K562 (cell line): ENCODE results near the gene NAA10. TPM values are rescaled to one million over a fixed set of nuclear protein-coding genes. Genes with fewer than 3 reads are reported as not detected.

Source experiments
- ATAC-seq: fragments of 200-7000 bp; cut with Tn5 transposase; 3 replicates; pipeline ENCODE4 v1.9.1; 2020; ENCODE audit warnings: moderate library complexity
- BruUV-seq: library from RNA; stranded (reverse); fragments of 400-500 nt; replicated peaks from 2 replicates; lab custom pipeline; 2021; lab: Mats Ljungman, UMichigan
- CTCF ChIA-PET: fragments of 300-600 bp; formaldehyde crosslinking; extraction: SDS; loops from one replicate; lab custom pipeline; 2021; ENCODE audit warnings: low intra/inter-chr PET ratio; lab: Yijun Ruan, JAX
- POLR2A ChIA-PET: fragments of 300-600, 350-650 bp; sonication (Branson Sonifier 250); formaldehyde crosslinking; extraction: SDS; loops from one replicate; lab custom pipeline; 2021; ENCODE audit warnings: antibody characterized with exemption, inconsistent platforms; lab: Yijun Ruan, JAX
- DNase-seq, 4 experiments: peaks; one replicate each; pipeline versions ENCODE4 v3.0.0 to v3.0.0-alpha.2; 2011 to 2018; ENCODE audit warnings: low spot score in 3 of 4, mixed read lengths in 3 of 4; ENCODE audit errors: extremely low read depth in 1 of 4
- FAIRE-seq: peaks from 2 replicates; lab custom pipeline; 2011; peaks lifted over from hg19 to GRCh38; lab: Jason Lieb, UNC
- H2AFZ ChIP-seq: 2 replicates; pipeline ENCODE4 v1.6.0; 2011; ENCODE audit warnings: low read depth, low read length, control low read depth, inconsistent platforms
- H3K27ac ChIP-seq: fragments of 200-600 bp; 3 replicates; pipeline ENCODE4 v1.8.0; 2011; ENCODE audit warnings: low read depth, mild to moderate bottlenecking, control low read depth, inconsistent platforms, low read length, moderate library complexity, mixed read lengths; ENCODE audit errors: extremely low read depth
- H3K27me3 ChIP-seq, 2 experiments: fragments of 300-600 bp in 1 of 2; 2 replicates in 1 of 2; 3 replicates in 1 of 2; pipeline versions ENCODE4 v1.6.0 to v1.8.0; 2011; ENCODE audit warnings: inconsistent platforms in 2 of 2, low read length in 2 of 2, mild to moderate bottlenecking in 1 of 2, mixed read lengths in 1 of 2, moderate library complexity in 1 of 2; ENCODE audit not compliant: control insufficient read depth in 2 of 2, insufficient read depth in 2 of 2
- H3K36me3 ChIP-seq: fragments of 300-600 bp; 3 replicates; pipeline ENCODE4 v1.8.0; 2011; ENCODE audit warnings: mild to moderate bottlenecking, low read length, inconsistent platforms; ENCODE audit not compliant: control insufficient read depth, insufficient read depth
- H3K4me1 ChIP-seq, 2 experiments: fragments of 200-600 bp in 1 of 2; replicated peaks in 1 of 2; 2 replicates in 1 of 2; 3 replicates in 1 of 2; pipeline versions ENCODE4 v1.5.1 to v1.8.0; 2011; ENCODE audit warnings: inconsistent platforms in 2 of 2, low read length in 2 of 2, mild to moderate bottlenecking in 1 of 2, mixed read lengths in 1 of 2, moderate library complexity in 1 of 2; ENCODE audit not compliant: control insufficient read depth in 2 of 2, insufficient read depth in 2 of 2
- H3K4me2 ChIP-seq: 2 replicates; pipeline ENCODE4 v1.6.1; 2011; ENCODE audit warnings: low read length, control low read depth, inconsistent platforms, mixed read lengths; ENCODE audit not compliant: insufficient read depth
- H3K4me3 ChIP-seq: fragments of 200-600 bp; sonication (generic), shearing (Covaris generic); 2 replicates; pipeline ENCODE4 v1.5.1; 2016; ENCODE audit warnings: control low read depth, inconsistent platforms
- H3K79me2 ChIP-seq: fragments of 200-600 bp; 3 replicates; pipeline ENCODE4 v1.8.0; 2011; ENCODE audit warnings: low read length, inconsistent platforms; ENCODE audit not compliant: control insufficient read depth, insufficient read depth
- H3K9ac ChIP-seq, 2 experiments: 2 replicates each; pipeline versions ENCODE4 v1.6.0 to v1.6.1; 2011; ENCODE audit warnings: low read depth in 2 of 2, low read length in 2 of 2, control low read depth in 1 of 2, inconsistent platforms in 1 of 2, mild to moderate bottlenecking in 1 of 2, mixed read lengths in 1 of 2; ENCODE audit not compliant: insufficient read depth in 1 of 2
- H3K9me1 ChIP-seq: one replicate; pipeline ENCODE4 v1.6.0; 2011; ENCODE audit warnings: inconsistent platforms, mild to moderate bottlenecking, low read length, moderate library complexity; ENCODE audit not compliant: control insufficient read depth, insufficient read depth
- H3K9me3 ChIP-seq: replicated peaks from 2 replicates; pipeline ENCODE4 v1.5.1; 2011; ENCODE audit warnings: low read depth, low read length, inconsistent platforms; ENCODE audit not compliant: control insufficient read depth, insufficient read depth
- H4K20me1 ChIP-seq: replicated peaks from 2 replicates; pipeline ENCODE4 v1.6.1; 2011; ENCODE audit warnings: low read length, inconsistent platforms, mixed read lengths; ENCODE audit not compliant: control insufficient read depth, insufficient read depth
- CBX5 ChIP-seq: IDR thresholded peaks from 2 replicates; pipeline ENCODE4 v1.6.1; 2014; ENCODE audit warnings: low read depth, borderline replicate concordance
- E2F5 ChIP-seq: sonication (generic); formaldehyde crosslinking; IDR thresholded peaks from 2 replicates; pipeline ENCODE4 v1.8.0; 2022; ENCODE audit warnings: mild to moderate bottlenecking, missing genetic modification reagents
- FIP1L1 ChIP-seq: fragments of 200-400 bp; formaldehyde crosslinking; IDR thresholded peaks from 2 replicates; pipeline ENCODE4 v1.6.1; 2018; ENCODE audit warnings: mild to moderate bottlenecking, low read depth, low read length; ENCODE audit not compliant: poor library complexity, severe bottlenecking
- HNRNPL ChIP-seq: fragments of 200-400 bp; formaldehyde crosslinking; IDR thresholded peaks from 2 replicates; pipeline ENCODE4 v1.6.1; 2017; ENCODE audit warnings: low read depth, mild to moderate bottlenecking, low read length
- KLF10 ChIP-seq: fragments of 250-450 bp; sonication (Bioruptor Pico); IDR thresholded peaks from 2 replicates; pipeline ENCODE4 v1.6.1; 2021; ENCODE audit warnings: matching md5 sums
- POLR2G ChIP-seq: fragments of 200-400 bp; formaldehyde crosslinking; IDR thresholded peaks from 2 replicates; pipeline ENCODE4 v1.6.1; 2017; ENCODE audit warnings: low read depth, mild to moderate bottlenecking, antibody characterized with exemption, low read length, moderate library complexity
- RBFOX2 ChIP-seq: fragments of 200-400 bp; formaldehyde crosslinking; IDR thresholded peaks from 2 replicates; pipeline ENCODE4 v1.6.1; 2017; ENCODE audit warnings: low read depth, mild to moderate bottlenecking, low read length, moderate library complexity
- ZBTB33 ChIP-seq: sonication (generic); formaldehyde crosslinking; IDR thresholded peaks from 2 replicates; pipeline ENCODE4 v1.8.1; 2023; ENCODE audit warnings: mild to moderate bottlenecking, missing genetic modification reagents
- ZSCAN32 ChIP-seq: fragments of 450-650 bp; formaldehyde crosslinking; IDR thresholded peaks from 2 replicates; pipeline ENCODE4 v1.4.0; 2020; ENCODE audit warnings: mild to moderate bottlenecking, moderate library complexity
- WGBS: fragments of 100-300 bp; shearing (Covaris generic); methylation state at CpG from one replicate; pipeline ENCODE4 v1.1.6; 2016; ENCODE audit warnings: low coverage, mixed read lengths; ENCODE audit not compliant: insufficient coverage; ENCODE audit errors: missing lambda C conversion rate; 5-methylcytosine and 5-hydroxymethylcytosine counted together
- in situ Hi-C: fragments of 300-500 bp; cut with MboI; formaldehyde crosslinking; loops from 4 replicates; pipeline ENCODE4 v1.15.0; 2018; ENCODE audit warnings: inconsistent platforms, mixed read lengths
- intact Hi-C: fragments of 100-400 bp; cut with micrococcal nuclease; formaldehyde crosslinking; loops from 2 replicates; pipeline ENCODE4 v1.14.2; 2022
- polyA plus RNA-seq, 8 experiments: library from polyadenylated mRNA; depleted of rRNA in 4 of 8; stranded (reverse) in 5 of 8; unstranded in 3 of 8; fragments of >200 nt; fragmentation: Nextera tagmentation in 2 of 8; fragmentation: Illumina TruSeq in 1 of 8; extraction: Ambion mirVana in 2 of 8; extraction: Trizol in 1 of 8; gene quantifications; 2 replicates each; pipeline versions ENCODE4 v1.2.1 to v1.2.3, GENCODE V29; 2011 to 2014; ENCODE audit warnings: inconsistent platforms in 1 of 8, missing spikeins in 1 of 8
- total RNA-seq, 7 experiments: library from RNA; depleted of rRNA in 6 of 7; stranded (reverse); fragments of >200 nt in 6 of 7; fragmentation: Illumina TruSeq in 2 of 7; extraction: Trizol in 2 of 7; gene quantifications; 2 replicates each; pipeline versions ENCODE4 v1.2.1 to v1.2.3, GENCODE V29; 2011 to 2021; ENCODE audit warnings: low replicate concordance in 1 of 7

Gene NAA10
- total and polyA plus RNA-seq, 9 of the 15 experiments (the other 6 are each of a cell fraction or from before 2014, with no cell fraction given): 11.1 to 250 (median 134) TPM

- BruUV-seq: no TSS peak
- intact Hi-C loops: no loop called here
- ATAC-seq: no peak
Observed at GRCh38 chrX:153955228-153955732, 20.4 kb upstream of the NAA10 start.

GRCh38 chrX:153954558-153955227 lies 19.9 kb upstream of the NAA10 start:
- Histone ChIP-seq H3K4me3 (no peak overlapping the region), H3K4me2 (no peak overlapping the region), H3K27me3 (no peaks in the 10 kb centered on the region), H3K9ac (no peak overlapping the region), H3K36me3 (peaks cover 100% of the 10 kb centered on the region; the same call in 2 of the 3 replicates), H3K4me1 (peaks cover 0 to 37% of the 10 kb centered on the region in 2 experiments; a peak in 2 of 5 replicates), H3K79me2 (peaks cover 9% of the 10 kb centered on the region; the same call in 2 of the 3 replicates), H4K20me1 (no peaks in the 10 kb centered on the region), H2AFZ (no peak overlapping the region), H3K27ac (no peak overlapping the region), H3K9me3 (no peaks in the 10 kb centered on the region), H3K9me1 (no peaks in the 10 kb centered on the region)
- ATAC-seq (no peak), DNase-seq (no peak), FAIRE-seq (no peak)
- intact Hi-C loops: no loop called here
- peak; percentile 33; the same call in 1 of the 2 replicates for TF ChIP-seq RBFOX2
- peak; percentile 33; the same call in 1 of the 2 replicates for TF ChIP-seq ZBTB33 (CRISPR knock-in tag)
- peak; percentile 83 for TF ChIP-seq HNRNPL
- no peak for TF ChIP-seq ZSCAN32 (CRISPR knock-in tag)
- no peak for TF ChIP-seq KLF10
- no peak for TF ChIP-seq E2F5 (CRISPR knock-in tag)
- BruUV-seq: TSS peak; percentile 21
- CTCF ChIA-PET: interaction anchor here (0.6 to 1.0 kb wide), 3 partner anchors 194 to 310 kb away, joined by 3 read pairs; no protein-coding TSS in a partner anchor
- 96% methylated on average over 21 of the region's 44 CpGs for WGBS
- POLR2A ChIA-PET: no interaction called here
- in situ Hi-C loops: no loop called here

More at GRCh38 chrX:153955228-153955732, 20.4 kb upstream of the NAA10 start:
- H3K9ac ChIP-seq: peak overlapping the region in 1 of 2 experiments; percentile 17; a peak in 1 of 4 replicates
- WGBS: 77% methylated on average over 10 of the region's 12 CpGs
- H3K36me3 ChIP-seq: peaks cover 100% of the 10 kb centered on the region; the same call in 2 of the 3 replicates
- H3K9me3 ChIP-seq: no peaks in the 10 kb centered on the region
- no peak overlapping the region for H2AFZ ChIP-seq
- no peaks in the 10 kb centered on the region for H3K9me1 ChIP-seq
- CTCF ChIA-PET: no interaction called here
- no peak overlapping the region for H3K4me3 ChIP-seq
- H3K27me3 ChIP-seq: no peaks in the 10 kb centered on the region
- H4K20me1 ChIP-seq: no peaks in the 10 kb centered on the region
- TF ChIP-seq POLR2G (peak; percentile 36), FIP1L1 (peak; percentile 8), CBX5 (no peak)
- H3K79me2 ChIP-seq: peaks cover 9% of the 10 kb centered on the region; the same call in 2 of the 3 replicates
- H3K27ac ChIP-seq: no peak overlapping the region
- in situ Hi-C loops: no loop called here
- DNase-seq (no peak), FAIRE-seq (no peak)
- H3K4me2 ChIP-seq: no peak overlapping the region
- POLR2A ChIA-PET: no interaction called here
- peaks cover 0 to 31% of the 10 kb centered on the region in 2 experiments; a peak in 2 of 5 replicates for H3K4me1 ChIP-seq
